HG02885 (cell line): Measurements from ENCODE around the gene CASKIN2.

Experiments
- ATAC-seq: cut with Tn5 transposase; IDR thresholded peaks from one replicate; pipeline ENCODE4 v1.9.1; 2021; ENCODE audit warnings: mild to moderate bottlenecking; ENCODE audit not compliant: unreplicated experiment, poor library complexity

The CASKIN2 gene

GRCh38 chr17:75515496-75516254, at the start of gene CASKIN2:
CASKIN2 (minus strand) TSS chr17:75515537; CDS start chr17:75513804, 1,733 bp downstream.
- ATAC-seq, result peak; percentile 39

DNA sequence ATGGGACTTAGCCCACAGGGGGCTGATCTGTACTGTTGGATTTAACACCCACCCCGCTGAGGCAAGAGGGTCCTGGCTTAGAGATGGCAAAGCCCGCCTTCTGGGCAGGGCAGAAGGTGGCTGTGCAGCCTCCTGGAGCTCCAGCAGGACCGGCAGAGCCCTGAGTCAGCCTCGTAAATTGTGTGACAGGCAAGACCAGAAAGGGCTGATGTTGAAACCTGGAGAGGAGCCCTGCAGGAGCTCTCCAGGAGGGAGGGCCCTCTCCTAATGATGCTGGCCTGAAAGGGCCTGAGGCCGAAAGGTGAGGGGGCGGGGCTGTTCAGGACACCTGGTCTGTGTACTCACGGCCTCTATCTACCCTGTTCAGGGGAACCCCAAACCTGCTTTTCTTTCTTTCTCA, 49.7 kb upstream of the CASKIN2 start:
- no peak for ATAC-seq

DNA sequence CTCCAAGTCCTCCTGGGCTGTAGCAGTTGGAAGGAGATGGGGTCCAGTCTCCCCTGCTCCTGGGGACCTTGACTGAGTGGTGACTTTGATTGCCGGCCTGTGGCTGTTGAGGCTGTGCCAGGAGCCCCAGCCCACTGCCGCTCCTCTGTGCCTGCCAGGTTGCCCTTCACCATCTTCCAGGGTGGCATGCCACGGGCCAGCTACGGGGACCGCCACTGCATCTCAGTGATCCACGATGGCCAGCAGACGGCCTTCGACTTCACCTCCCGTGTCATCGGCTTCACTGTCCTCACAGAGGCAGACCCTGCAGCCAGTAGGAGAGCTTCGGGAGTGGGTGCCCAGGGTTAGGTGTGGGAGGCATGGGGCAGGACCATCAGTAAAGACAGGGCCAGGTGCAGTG, 48.9 kb upstream of the CASKIN2 start:
- ATAC-seq, result no peak

GRCh38 chr17:75563063-75563758, 47.9 kb upstream of the CASKIN2 start:
- no peak for ATAC-seq

DNA sequence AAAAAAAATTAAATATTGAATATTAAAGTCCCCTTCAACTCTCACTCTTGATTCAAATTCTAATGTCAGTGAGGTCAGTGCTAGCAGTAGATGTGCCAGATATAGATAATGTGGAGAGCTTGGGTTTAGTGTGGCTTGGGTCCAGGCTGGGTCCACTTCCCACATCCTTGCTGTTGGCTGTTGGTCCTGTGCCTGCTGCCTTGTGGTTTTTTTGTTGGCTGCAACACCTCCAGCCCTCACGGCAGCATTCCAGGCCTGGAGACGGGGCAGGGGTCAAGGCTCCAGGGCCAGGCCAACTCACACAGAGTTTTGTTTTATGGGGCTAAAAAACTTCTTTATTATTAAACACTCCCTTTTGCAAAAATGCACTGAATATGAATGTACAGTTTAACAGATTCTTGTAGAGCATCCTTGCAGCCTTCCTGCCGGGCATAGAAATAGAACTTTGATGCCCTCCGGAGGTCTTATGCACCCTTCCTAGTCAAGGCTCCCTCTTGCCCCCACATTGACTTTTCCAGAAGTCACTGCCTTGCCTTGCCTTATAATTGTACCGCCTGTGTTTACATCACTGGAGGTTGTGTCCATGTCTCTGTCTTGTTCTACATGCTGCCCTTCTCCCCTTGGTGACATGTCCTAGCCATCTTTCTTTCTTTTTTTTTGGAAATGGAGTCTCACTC, 46.7 kb upstream of the CASKIN2 start:
- ATAC-seq, result no peak

DNA sequence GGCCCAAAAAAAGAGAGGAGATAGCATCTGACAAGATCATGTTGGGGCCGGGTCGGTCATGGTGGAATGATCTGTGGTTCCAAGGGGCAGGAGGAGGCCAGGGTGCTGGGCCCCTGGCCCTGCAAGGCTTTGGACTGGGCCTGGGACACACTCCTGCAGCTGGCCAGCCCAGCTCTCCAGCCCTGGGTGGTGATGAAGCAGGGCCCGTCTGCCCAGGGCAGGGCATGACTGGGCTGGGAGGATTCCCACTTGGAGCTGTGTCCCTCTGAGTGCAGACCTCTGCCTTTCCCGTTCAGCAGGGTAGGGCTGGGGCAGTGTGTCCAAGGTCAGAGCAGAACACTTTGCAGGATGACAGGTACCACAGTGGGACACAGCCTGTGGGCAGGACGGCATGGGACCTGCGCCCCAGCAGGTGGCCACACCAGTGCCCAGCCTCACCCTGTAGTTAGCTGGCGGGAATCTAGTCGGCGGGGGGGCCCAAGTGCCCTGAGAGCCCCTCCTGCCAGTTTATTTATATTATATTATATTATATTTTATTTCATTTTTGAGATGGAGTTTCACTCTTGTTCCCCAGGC, 44.7 kb upstream of the CASKIN2 start:
- no peak for ATAC-seq

DNA sequence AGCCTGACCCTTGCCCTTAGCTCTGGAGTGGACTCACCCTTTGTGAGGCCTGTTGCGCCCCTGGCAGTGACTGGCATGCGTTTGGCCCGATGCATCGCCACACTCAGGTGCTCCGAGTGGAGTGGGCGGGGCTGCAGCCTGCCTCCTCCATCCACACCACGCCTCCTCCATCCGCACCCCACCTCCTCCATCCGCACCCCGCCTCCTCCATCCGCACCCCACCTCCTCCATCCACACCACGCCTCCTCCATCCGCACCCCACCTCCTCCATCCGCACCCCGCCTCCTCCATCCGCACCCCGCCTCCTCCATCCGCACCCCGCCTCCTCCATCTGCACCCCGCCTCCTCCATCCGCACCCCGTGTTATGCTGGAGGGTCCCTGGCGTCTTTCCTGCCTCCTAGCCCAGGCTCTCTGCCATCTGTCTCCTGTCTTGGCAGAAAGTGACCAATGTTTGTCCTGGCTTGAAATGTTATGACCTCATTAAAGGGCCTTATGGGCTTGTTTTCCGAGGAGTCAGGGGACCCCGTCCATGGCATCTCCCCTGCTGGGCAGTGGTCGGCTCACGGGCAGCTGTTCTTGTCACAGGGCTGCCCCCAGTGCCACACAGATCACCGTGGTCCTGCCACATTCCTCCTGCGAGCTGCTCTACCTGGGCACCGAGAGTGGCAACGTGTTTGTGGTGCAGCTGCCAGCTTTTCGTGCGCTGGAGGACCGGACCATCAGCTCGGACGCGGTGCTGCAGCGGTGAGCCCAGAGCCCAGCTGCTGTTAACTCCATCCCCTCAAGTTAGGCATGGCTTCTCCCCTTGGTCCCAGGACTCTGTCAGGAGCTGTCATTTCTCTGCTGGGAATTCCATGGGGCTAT, 43.6 kb upstream of the CASKIN2 start:
- no peak for ATAC-seq

- no peak for ATAC-seq
Measured at GRCh38 chr17:75557852-75558665, 42.7 kb upstream of the CASKIN2 start.

- no peak for ATAC-seq
Measured at GRCh38 chr17:75557075-75557851, 41.9 kb upstream of the CASKIN2 start.

- no peak for ATAC-seq
Measured at GRCh38 chr17:75555679-75556153, 40.4 kb upstream of the CASKIN2 start.

DNA sequence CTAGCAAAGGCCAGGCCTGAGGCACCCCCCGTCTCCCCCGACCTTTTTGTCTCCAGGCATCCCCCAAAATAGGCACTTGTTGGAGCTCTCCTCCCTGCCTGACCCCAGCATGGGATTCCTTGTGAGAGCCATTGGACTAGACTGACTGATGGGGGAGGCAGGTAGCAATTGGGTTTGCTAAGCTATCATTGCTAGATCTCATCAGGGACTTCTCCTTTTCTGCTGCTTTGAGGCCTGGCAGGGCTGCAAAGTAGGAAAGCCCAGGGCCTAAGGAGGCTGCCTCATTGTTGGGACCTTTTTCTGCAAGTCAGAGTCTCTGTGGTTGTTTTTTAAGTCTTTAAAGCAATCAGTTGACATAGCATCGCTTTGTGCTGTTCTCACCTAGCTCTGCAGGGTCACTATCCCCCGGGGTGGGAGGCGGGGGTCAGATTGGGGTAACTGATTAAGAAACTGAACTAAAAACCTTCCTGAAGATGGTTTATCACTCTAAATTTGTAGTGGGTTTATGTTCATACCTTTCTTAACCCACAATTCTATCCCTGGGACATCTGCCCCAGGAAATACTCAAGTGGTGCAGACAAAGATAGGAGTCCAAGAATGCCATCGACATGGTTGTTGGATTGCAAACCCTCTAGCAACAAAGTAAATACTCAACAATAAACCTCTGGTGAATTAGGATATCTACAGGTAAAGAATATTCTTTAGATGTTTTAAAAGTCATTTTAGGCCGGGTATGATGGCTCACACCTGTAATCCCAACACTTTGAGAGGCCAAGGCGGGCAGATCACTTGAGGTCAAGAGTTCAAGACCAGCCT, 38.2 kb upstream of the CASKIN2 start:
- no peak for ATAC-seq

GRCh38 chr17:75552425-75553294, 37.3 kb upstream of the CASKIN2 start:
- no peak for ATAC-seq

- ATAC-seq, result no peak
Measured at GRCh38 chr17:75551266-75551665, 35.9 kb upstream of the CASKIN2 start.

DNA sequence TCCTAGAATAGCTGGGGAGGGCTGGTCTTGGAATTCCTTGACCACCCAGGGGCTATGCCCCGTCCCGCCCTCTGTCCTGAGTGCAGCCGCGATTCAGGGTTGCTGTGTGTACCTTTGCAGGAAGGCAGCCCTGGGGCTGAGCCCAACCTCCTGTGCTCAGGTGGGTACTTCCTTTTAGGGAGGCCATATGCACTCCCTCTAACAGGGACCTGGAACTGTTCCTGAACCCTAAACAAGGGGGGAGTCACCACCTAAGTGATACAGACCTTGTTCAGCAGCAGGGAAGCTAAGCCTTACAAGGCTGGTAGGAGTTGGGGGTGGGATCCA, 34.8 kb upstream of the CASKIN2 start:
- ATAC-seq, result no peak

- ATAC-seq, result no peak
Measured at GRCh38 chr17:75549246-75550138, 34.2 kb upstream of the CASKIN2 start.

GRCh38 chr17:75548813-75549212, 33.5 kb upstream of the CASKIN2 start:
- no peak for ATAC-seq
